T-cell (primary cell): ENCODE data around the gene CLCA2. TPM values are rescaled to one million over a fixed set of nuclear protein-coding genes. Genes with fewer than 3 reads are reported as not detected.

Experiments
- ATAC-seq, 4 experiments: fragments of 200-7000 bp in 3 of 4; fragments of 150-1000 bp in 1 of 4; cut with Tn5 transposase; replicated peaks in 1 of 4; 1 replicate in 3 of 4; 2 replicates in 1 of 4; pipeline ENCODE4 v1.10.0; 2021; ENCODE audit warnings: moderate library complexity in 3 of 4, mild to moderate bottlenecking in 2 of 4, moderate number of reproducible peaks in 1 of 4
- CTCF ChIA-PET, 2 donors: fragments of 300-600 bp; sonication (Branson Sonifier 250); formaldehyde crosslinking; loops; one replicate each; lab custom pipeline; 2022; ENCODE audit warnings: antibody characterized with exemption in 2 of 2; lab: Charles Lee
- POLR2A ChIA-PET, 2 donors: fragments of 300-600 bp; sonication (Branson Sonifier 250); formaldehyde crosslinking; loops; one replicate each; lab custom pipeline; 2022; ENCODE audit warnings: antibody characterized with exemption in 2 of 2; lab: Charles Lee
- DNase-seq, 35 experiments: peaks; one replicate each; pipeline versions ENCODE4 v3.0.0 to v3.0.0-alpha.2; 2013 to 2023
- H3K27ac ChIP-seq: one replicate; pipeline ENCODE4 v1.5.1; 2013; ENCODE audit warnings: low read length
- H3K27me3 ChIP-seq, 2 experiments: replicated peaks in 1 of 2; 1 replicate in 1 of 2; 2 replicates in 1 of 2; pipeline versions ENCODE4 v1.6.1 to v1.7.0; 2013; ENCODE audit warnings: low read length in 1 of 2, mixed read lengths in 1 of 2; ENCODE audit not compliant: control insufficient read depth in 2 of 2, insufficient read depth in 2 of 2; ENCODE audit errors: extremely low read depth in 1 of 2
- H3K36me3 ChIP-seq, 2 donors: 1 replicate in 1 of 2; 2 replicates in 1 of 2; pipeline versions ENCODE4 v1.6.1 to v1.7.0; 2013; ENCODE audit warnings: low read length in 1 of 2; ENCODE audit not compliant: control insufficient read depth in 2 of 2, insufficient read depth in 1 of 2; ENCODE audit errors: extremely low read depth in 1 of 2
- H3K4me1 ChIP-seq, 2 experiments: 1 replicate in 1 of 2; 2 replicates in 1 of 2; pipeline versions ENCODE4 v1.6.1 to v1.7.0; 2013; ENCODE audit warnings: low read length in 2 of 2, mixed read lengths in 1 of 2; ENCODE audit not compliant: insufficient read depth in 2 of 2, control insufficient read depth in 1 of 2; ENCODE audit errors: extremely low read depth in 1 of 2
- H3K4me3 ChIP-seq, 2 donors: 1 replicate in 1 of 2; 2 replicates in 1 of 2; pipeline versions ENCODE4 v1.5.1 to v1.7.0; 2013; ENCODE audit warnings: mild to moderate bottlenecking in 2 of 2, low read length in 1 of 2, moderate library complexity in 1 of 2; ENCODE audit not compliant: control insufficient read depth in 1 of 2; ENCODE audit errors: extremely low read depth in 1 of 2
- H3K9me3 ChIP-seq: 2 replicates; pipeline ENCODE4 v1.7.0; 2013
- H3K27ac Mint-ChIP-seq, 2 donors: one replicate each; pipeline ENCODE4 v1.8.0; 2020 to 2021; ENCODE audit warnings: mild to moderate bottlenecking in 2 of 2, mixed read lengths in 2 of 2
- H3K27me3 Mint-ChIP-seq, 2 donors: one replicate each; pipeline ENCODE4 v1.8.0; 2021 to 2022; ENCODE audit warnings: mixed read lengths in 2 of 2
- H3K36me3 Mint-ChIP-seq: one replicate; pipeline ENCODE4 v1.8.0; 2021; ENCODE audit warnings: mixed read lengths
- H3K4me1 Mint-ChIP-seq, 3 donors: one replicate each; pipeline ENCODE4 v1.8.0; 2020 to 2022; ENCODE audit warnings: mixed read lengths in 3 of 3, mild to moderate bottlenecking in 1 of 3
- H3K4me3 Mint-ChIP-seq, 3 donors: one replicate each; pipeline ENCODE4 v1.8.0; 2020 to 2022; ENCODE audit warnings: mild to moderate bottlenecking in 3 of 3, mixed read lengths in 3 of 3, moderate library complexity in 3 of 3
- H3K9me3 Mint-ChIP-seq, 3 donors: one replicate each; pipeline ENCODE4 v1.8.0; 2020 to 2022; ENCODE audit warnings: mixed read lengths in 3 of 3
- WGBS: methylation state at CpG from one replicate; pipeline ENCODE4 v1.1.5; 2013; ENCODE audit warnings: missing lambda C conversion rate; ENCODE audit not compliant: insufficient coverage; 5-methylcytosine and 5-hydroxymethylcytosine counted together
- total RNA-seq, 35 experiments: library from RNA in 6 of 35; stranded (reverse) in 6 of 35; fragments of 120-200 nt in 1 of 35; gene quantifications; one replicate each; pipeline versions ENCODE4 v1.2.1 to v1.2.4 and lab custom pipeline; 2013 to 2026

The CLCA2 gene
- total RNA-seq, 5 donors from 2014 or later (not counting 1 experiment from before 2014, with no cell fraction given) = not detected

GRCh38 chr1:86381223-86381622 is 42.7 kb upstream of the CLCA2 start:
- H3K27me3 ChIP-seq = no peaks in the 10 kb centered on the region
- H3K4me3 ChIP-seq = no peak overlapping the region
- no peak overlapping the region for H3K27ac Mint-ChIP-seq
- H3K9me3 Mint-ChIP-seq = peaks cover 0 to 3% (median 0%) of the 10 kb centered on the region in 3 donors
- peaks cover 0 to 6% of the 10 kb centered on the region in 2 experiments for H3K4me1 ChIP-seq
- H3K36me3 Mint-ChIP-seq = peaks cover 26% of the 10 kb centered on the region
- ChIA-PET CTCF (no interaction called here), POLR2A (no interaction called here)
- H3K27me3 Mint-ChIP-seq = no peaks in the 10 kb centered on the region
- DNase-seq = no peak
- H3K9me3 ChIP-seq = no peaks in the 10 kb centered on the region
- peaks cover 0 to 4% of the 10 kb centered on the region in 2 donors for H3K36me3 ChIP-seq
- ATAC-seq = no peak
- peaks cover 0 to 19% (median 13%) of the 10 kb centered on the region in 3 donors for H3K4me1 Mint-ChIP-seq
- 80% methylated on average over 1 of the region's 4 CpGs for WGBS
- no peak overlapping the region for H3K4me3 Mint-ChIP-seq
- H3K27ac ChIP-seq = no peak overlapping the region

- no peaks in the 10 kb centered on the region for H3K27me3 Mint-ChIP-seq
- H3K27ac ChIP-seq = no peak overlapping the region
- POLR2A ChIA-PET = interaction anchor here (0.6 to 1.6 kb wide), 5 partner anchors 11 to 532 kb away, joined by 3 to 5 read pairs (median 3); partner anchors contain the start of genes HS2ST1 (in 1 of the 2) and ODF2L (in 1 of the 2)
- no peak overlapping the region for H3K4me3 ChIP-seq
- no peak for ATAC-seq
- peaks cover 9% of the 10 kb centered on the region for H3K36me3 Mint-ChIP-seq
- peaks cover 0 to 27% (median 14%) of the 10 kb centered on the region in 3 donors for H3K4me1 Mint-ChIP-seq
- CTCF ChIA-PET = interaction anchor here (0.5 to 4.9 kb wide), 7 partner anchors 14 to 359 kb away, joined by 3 to 19 read pairs (median 6); partner anchors contain the start of genes ODF2L (in 1 of the 2) and SH3GLB1 (in 1 of the 2)
- H3K36me3 ChIP-seq = peaks cover 0 to 3% of the 10 kb centered on the region in 2 donors
- H3K27ac Mint-ChIP-seq = peak overlapping the region; percentile 43 to 64
- WGBS = no CpG with 5 or more reads among the region's 1 CpG
- H3K4me1 ChIP-seq = peaks cover 0 to 6% of the 10 kb centered on the region in 2 experiments
- peak overlapping the region; percentile 15 to 43 (median 41) for H3K4me3 Mint-ChIP-seq
- no peak for DNase-seq
- H3K9me3 Mint-ChIP-seq = no peaks in the 10 kb centered on the region
- H3K27me3 ChIP-seq = no peaks in the 10 kb centered on the region
- no peaks in the 10 kb centered on the region for H3K9me3 ChIP-seq
Observed at GRCh38 chr1:86382878-86383277, 41.1 kb upstream of the CLCA2 start.

- Mint-ChIP-seq H3K4me3 (no peak overlapping the region), H3K27me3 (no peaks in the 10 kb centered on the region), H3K27ac (peak overlapping the region in 1 of 2 donors; percentile 36), H3K9me3 (no peaks in the 10 kb centered on the region), H3K4me1 (peaks cover 41 to 59% (median 50%) of the 10 kb centered on the region in 3 donors), H3K36me3 (peaks cover 4% of the 10 kb centered on the region)
- ChIA-PET POLR2A (interaction anchor here (0.6 to 1.2 kb wide), 4 partner anchors 8 to 1935 kb away, joined by 3 to 11 read pairs (median 3); partner anchors contain the start of gene ODF2L (in 1 of the 2)), CTCF (interaction anchor here (0.5 to 1.9 kb wide), 5 partner anchors 8 to 116 kb away, joined by 3 to 7 read pairs (median 5); partner anchors contain the start of gene ODF2L (in 1 of the 2))
- no peak for ATAC-seq
- Histone ChIP-seq H3K4me3 (no peak overlapping the region), H3K36me3 (no peaks in the 10 kb centered on the region), H3K27me3 (no peaks in the 10 kb centered on the region), H3K4me1 (peaks cover 5 to 16% of the 10 kb centered on the region in 2 experiments), H3K27ac (peak overlapping the region; percentile 82), H3K9me3 (no peaks in the 10 kb centered on the region)
- no peak for DNase-seq
- WGBS = 100% methylated on average over 1 of the region's 3 CpGs
Observed at GRCh38 chr1:86387916-86388627, 35.9 kb upstream of the CLCA2 start.

GRCh38 chr1:86388777-86389176 is 35.2 kb upstream of the CLCA2 start:
- DNase-seq = no peak
- CTCF ChIA-PET = interaction anchor here (0.5 to 1.9 kb wide), 5 partner anchors 8 to 116 kb away, joined by 3 to 7 read pairs (median 5); partner anchors contain the start of gene ODF2L (in 1 of the 2)
- no peak overlapping the region for H3K4me3 ChIP-seq
- H3K4me1 Mint-ChIP-seq = peaks cover 48 to 61% (median 53%) of the 10 kb centered on the region in 3 donors
- no peak for ATAC-seq
- H3K4me1 ChIP-seq = peaks cover 5 to 16% of the 10 kb centered on the region in 2 experiments
- H3K27me3 ChIP-seq = no peaks in the 10 kb centered on the region
- H3K27ac Mint-ChIP-seq = peak overlapping the region; percentile 90 to 91
- peak overlapping the region; percentile 82 for H3K27ac ChIP-seq
- POLR2A ChIA-PET = interaction anchor here in 1 of 2 donors (0.6 kb wide), 1 partner anchor 473 kb away, joined by 3 read pairs; no protein-coding TSS in a partner anchor
- peaks cover 4% of the 10 kb centered on the region for H3K36me3 Mint-ChIP-seq
- no peaks in the 10 kb centered on the region for H3K9me3 Mint-ChIP-seq
- peak overlapping the region in 2 of 3 donors; percentile 62 to 65 for H3K4me3 Mint-ChIP-seq
- no peaks in the 10 kb centered on the region for H3K27me3 Mint-ChIP-seq
- no peaks in the 10 kb centered on the region for H3K36me3 ChIP-seq
- H3K9me3 ChIP-seq = no peaks in the 10 kb centered on the region

DNA sequence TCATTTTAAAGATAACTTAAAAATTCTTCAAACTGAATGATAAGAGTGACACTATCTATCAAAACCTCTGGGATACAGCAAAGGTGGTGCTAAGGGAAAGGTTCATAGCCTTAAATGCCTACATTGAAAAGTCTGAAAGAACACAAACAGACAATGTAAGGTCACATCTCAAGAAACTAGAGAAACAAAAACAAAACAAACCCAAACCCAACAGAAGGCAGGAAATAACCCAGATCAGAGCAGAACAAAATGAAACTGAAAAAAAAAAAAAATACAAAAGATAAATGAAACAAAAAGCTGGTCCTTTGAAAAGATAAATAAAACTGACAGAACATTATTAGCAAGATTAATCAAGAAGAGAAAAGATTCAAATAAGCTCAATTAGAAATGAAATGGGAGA is 34.7 kb upstream of the CLCA2 start:
- Mint-ChIP-seq H3K4me1 (peaks cover 50 to 65% (median 59%) of the 10 kb centered on the region in 3 donors), H3K27ac (peak overlapping the region; percentile 90 to 91), H3K27me3 (no peaks in the 10 kb centered on the region), H3K4me3 (peak overlapping the region; percentile 62 to 72 (median 65)), H3K9me3 (no peaks in the 10 kb centered on the region), H3K36me3 (peaks cover 4% of the 10 kb centered on the region)
- Histone ChIP-seq H3K36me3 (no peaks in the 10 kb centered on the region), H3K4me1 (peaks cover 5 to 16% of the 10 kb centered on the region in 2 experiments), H3K4me3 (peak overlapping the region in 1 of 2 donors; percentile 21), H3K27me3 (no peaks in the 10 kb centered on the region), H3K9me3 (no peaks in the 10 kb centered on the region), H3K27ac (peak overlapping the region; percentile 82)
- ChIA-PET CTCF (interaction anchor here (0.6 to 1.3 kb wide), 9 partner anchors 9 to 316 kb away, joined by 3 to 7 read pairs (median 3); no protein-coding TSS in a partner anchor), POLR2A (interaction anchor here in 1 of 2 donors (0.6 to 0.7 kb wide), 3 partner anchors 73 to 315 kb away, joined by 3 to 13 read pairs (median 7); partner anchors contain the start of gene SH3GLB1)
- DNase-seq = peak in 1 of 35 experiments; percentile 53
- peak; percentile 55 to 87 (median 79) for ATAC-seq

GRCh38 chr1:86394416-86394815 is 29.6 kb upstream of the CLCA2 start:
- Histone ChIP-seq H3K36me3 (no peaks in the 10 kb centered on the region), H3K4me1 (peaks cover 13 to 24% of the 10 kb centered on the region in 2 experiments), H3K27me3 (no peaks in the 10 kb centered on the region), H3K4me3 (no peak overlapping the region), H3K27ac (no peak overlapping the region), H3K9me3 (no peaks in the 10 kb centered on the region)
- H3K4me3 Mint-ChIP-seq = peak overlapping the region; percentile 47 to 95 (median 91)
- H3K27me3 Mint-ChIP-seq = no peaks in the 10 kb centered on the region
- ChIA-PET POLR2A (interaction anchor here (0.6 to 0.7 kb wide), 2 partner anchors 10 to 697 kb away, joined by 3 to 5 read pairs; no protein-coding TSS in a partner anchor), CTCF (interaction anchor here (0.6 to 2.1 kb wide), 8 partner anchors 8 to 500 kb away, joined by 3 to 10 read pairs (median 4); partner anchors contain the start of gene SH3GLB1 (in 1 of the 2))
- peaks cover 4% of the 10 kb centered on the region for H3K36me3 Mint-ChIP-seq
- DNase-seq (no peak), ATAC-seq (no peak)
- peak overlapping the region; percentile 44 to 97 for H3K27ac Mint-ChIP-seq
- no CpG with 5 or more reads among the region's 2 CpGs for WGBS
- H3K9me3 Mint-ChIP-seq = no peaks in the 10 kb centered on the region
- peaks cover 69 to 71% (median 70%) of the 10 kb centered on the region in 3 donors for H3K4me1 Mint-ChIP-seq
